Measurements from ENCODE around the gene MYL5.
A peak's percentile ranks its signal among the peaks of the same experiment; 100 is the strongest.

Gene MYL5

GRCh38 chr4:680091-680490 lies 5.7 kb downstream of the MYL5 start:
- H3K36me3 ChIP-seq (ENCODE audit: insufficient read depth, low read length) = no peaks in the 10 kb centered on the region
- no peaks in the 10 kb centered on the region for H3K9me3 ChIP-seq (replicated peaks; ENCODE audit: low read length)
- no peaks in the 10 kb centered on the region for H3K27me3 ChIP-seq (ENCODE audit: control insufficient read depth, insufficient read depth, low read length)
- H3K9ac ChIP-seq (ENCODE audit: low read depth, low read length) = no peak overlapping the region
- peaks cover 45% of the 10 kb centered on the region for H3K4me1 ChIP-seq (ENCODE audit: control insufficient read depth, insufficient read depth, low read length)
- no peak overlapping the region for H3K4me3 ChIP-seq (ENCODE audit: low read length)
- no peak overlapping the region for H3K4me2 ChIP-seq (ENCODE audit: low read length)

GRCh38 chr4:680551-680927 lies 6.2 kb downstream of the MYL5 start:
- Histone ChIP-seq H3K4me1 (ENCODE audit: control insufficient read depth, insufficient read depth, low read length) (peaks cover 40% of the 10 kb centered on the region), H3K27me3 (ENCODE audit: control insufficient read depth, insufficient read depth, low read length) (no peaks in the 10 kb centered on the region), H3K4me2 (ENCODE audit: low read length) (peak overlapping the region; percentile 86), H3K9ac (ENCODE audit: low read depth, low read length) (no peak overlapping the region), H3K4me3 (ENCODE audit: low read length) (peak overlapping the region; percentile 64), H3K36me3 (ENCODE audit: insufficient read depth, low read length) (no peaks in the 10 kb centered on the region), H3K9me3 (replicated peaks; ENCODE audit: low read length) (no peaks in the 10 kb centered on the region)

GRCh38 chr4:680928-681645 lies 6.7 kb downstream of the MYL5 start:
- Histone ChIP-seq H3K4me2 (ENCODE audit: low read length) (peak overlapping the region; percentile 86), H3K9ac (ENCODE audit: low read depth, low read length) (no peak overlapping the region), H3K4me3 (ENCODE audit: low read length) (peak overlapping the region; percentile 64), H3K36me3 (ENCODE audit: insufficient read depth, low read length) (no peaks in the 10 kb centered on the region), H3K4me1 (ENCODE audit: control insufficient read depth, insufficient read depth, low read length) (peaks cover 35% of the 10 kb centered on the region), H3K27me3 (ENCODE audit: control insufficient read depth, insufficient read depth, low read length) (no peaks in the 10 kb centered on the region), H3K9me3 (replicated peaks; ENCODE audit: low read length) (no peaks in the 10 kb centered on the region)

- Histone ChIP-seq H3K4me2 (ENCODE audit: low read length) (no peak overlapping the region), H3K9ac (ENCODE audit: low read depth, low read length) (no peak overlapping the region), H3K4me1 (ENCODE audit: control insufficient read depth, insufficient read depth, low read length) (peaks cover 39% of the 10 kb centered on the region), H3K27me3 (ENCODE audit: control insufficient read depth, insufficient read depth, low read length) (no peaks in the 10 kb centered on the region), H3K9me3 (replicated peaks; ENCODE audit: low read length) (no peaks in the 10 kb centered on the region), H3K4me3 (ENCODE audit: low read length) (no peak overlapping the region), H3K36me3 (ENCODE audit: insufficient read depth, low read length) (no peaks in the 10 kb centered on the region)
Observed at GRCh38 chr4:681736-682451, 7.6 kb downstream of the MYL5 start.

- no peaks in the 10 kb centered on the region for H3K9me3 ChIP-seq (replicated peaks; ENCODE audit: low read length)
- H3K4me1 ChIP-seq (ENCODE audit: control insufficient read depth, insufficient read depth, low read length) = peaks cover 39% of the 10 kb centered on the region
- no peaks in the 10 kb centered on the region for H3K27me3 ChIP-seq (ENCODE audit: control insufficient read depth, insufficient read depth, low read length)
- H3K4me2 ChIP-seq (ENCODE audit: low read length) = no peak overlapping the region
- no peak overlapping the region for H3K4me3 ChIP-seq (ENCODE audit: low read length)
- H3K9ac ChIP-seq (ENCODE audit: low read depth, low read length) = no peak overlapping the region
- H3K36me3 ChIP-seq (ENCODE audit: insufficient read depth, low read length) = no peaks in the 10 kb centered on the region
Observed at GRCh38 chr4:682490-683172, 8.3 kb downstream of the MYL5 start.

- Histone ChIP-seq H3K9me3 (replicated peaks; ENCODE audit: low read length) (no peaks in the 10 kb centered on the region), H3K9ac (ENCODE audit: low read depth, low read length) (no peak overlapping the region), H3K4me3 (ENCODE audit: low read length) (no peak overlapping the region), H3K36me3 (ENCODE audit: insufficient read depth, low read length) (no peaks in the 10 kb centered on the region), H3K4me2 (ENCODE audit: low read length) (no peak overlapping the region), H3K27me3 (ENCODE audit: control insufficient read depth, insufficient read depth, low read length) (no peaks in the 10 kb centered on the region), H3K4me1 (ENCODE audit: control insufficient read depth, insufficient read depth, low read length) (peaks cover 39% of the 10 kb centered on the region)
Observed at GRCh38 chr4:683247-683897, 9.0 kb downstream of the MYL5 start.

- no peak overlapping the region for H3K4me2 ChIP-seq (ENCODE audit: low read length)
- H3K9me3 ChIP-seq (replicated peaks; ENCODE audit: low read length) = no peaks in the 10 kb centered on the region
- H3K9ac ChIP-seq (ENCODE audit: low read depth, low read length) = no peak overlapping the region
- H3K36me3 ChIP-seq (ENCODE audit: insufficient read depth, low read length) = no peaks in the 10 kb centered on the region
- H3K27me3 ChIP-seq (ENCODE audit: control insufficient read depth, insufficient read depth, low read length) = no peaks in the 10 kb centered on the region
- H3K4me3 ChIP-seq (ENCODE audit: low read length) = no peak overlapping the region
- peaks cover 43% of the 10 kb centered on the region for H3K4me1 ChIP-seq (ENCODE audit: control insufficient read depth, insufficient read depth, low read length)
Observed at GRCh38 chr4:683982-684622, 9.8 kb downstream of the MYL5 start.

- H3K4me2 ChIP-seq (ENCODE audit: low read length) = no peak overlapping the region
- no peaks in the 10 kb centered on the region for H3K9me3 ChIP-seq (replicated peaks; ENCODE audit: low read length)
- H3K27me3 ChIP-seq (ENCODE audit: control insufficient read depth, insufficient read depth, low read length) = no peaks in the 10 kb centered on the region
- H3K4me3 ChIP-seq (ENCODE audit: low read length) = no peak overlapping the region
- H3K4me1 ChIP-seq (ENCODE audit: control insufficient read depth, insufficient read depth, low read length) = peaks cover 43% of the 10 kb centered on the region
- no peaks in the 10 kb centered on the region for H3K36me3 ChIP-seq (ENCODE audit: insufficient read depth, low read length)
- H3K9ac ChIP-seq (ENCODE audit: low read depth, low read length) = no peak overlapping the region
Observed at GRCh38 chr4:684623-685327, 10.4 kb downstream of the MYL5 start.

GRCh38 chr4:685679-686412 lies 11.5 kb downstream of the MYL5 start:
- Histone ChIP-seq H3K4me2 (ENCODE audit: low read length) (no peak overlapping the region), H3K4me1 (ENCODE audit: control insufficient read depth, insufficient read depth, low read length) (peaks cover 38% of the 10 kb centered on the region), H3K4me3 (ENCODE audit: low read length) (no peak overlapping the region)

GRCh38 chr4:686413-687040 lies 12.2 kb downstream of the MYL5 start:
- no peaks in the 10 kb centered on the region for H3K27me3 ChIP-seq (ENCODE audit: control insufficient read depth, insufficient read depth, low read length)
- no peaks in the 10 kb centered on the region for H3K36me3 ChIP-seq (ENCODE audit: insufficient read depth, low read length)
- peak overlapping the region; percentile 47 for H3K4me3 ChIP-seq (ENCODE audit: low read length)
- no peak overlapping the region for H3K9ac ChIP-seq (ENCODE audit: low read depth, low read length)
- H3K9me3 ChIP-seq (replicated peaks; ENCODE audit: low read length) = no peaks in the 10 kb centered on the region
- peaks cover 34% of the 10 kb centered on the region for H3K4me1 ChIP-seq (ENCODE audit: control insufficient read depth, insufficient read depth, low read length)
- H3K4me2 ChIP-seq (ENCODE audit: low read length) = peak overlapping the region; percentile 79

More at GRCh38 chr4:685679-686412, 11.5 kb downstream of the MYL5 start:
- Histone ChIP-seq H3K36me3 (ENCODE audit: insufficient read depth, low read length) (no peaks in the 10 kb centered on the region), H3K9ac (ENCODE audit: low read depth, low read length) (no peak overlapping the region), H3K27me3 (ENCODE audit: control insufficient read depth, insufficient read depth, low read length) (no peaks in the 10 kb centered on the region), H3K9me3 (replicated peaks; ENCODE audit: low read length) (no peaks in the 10 kb centered on the region)
